Neural cell (in vitro differentiated cells): Measurements from ENCODE around the gene ADAMTS17.

Source experiments
- CTCF ChIP-seq: fragments of 450-650 bp; IDR thresholded peaks from 2 replicates; pipeline ENCODE4 v1.5.1; 2014; ENCODE audit warnings: antibody characterized with exemption, mild to moderate bottlenecking, moderate library complexity; ENCODE audit not compliant: poor library complexity, severe bottlenecking
- EP300 ChIP-seq: fragments of 450-650 bp; conservative IDR thresholded peaks from 2 replicates; pipeline ENCODE4 v1.6.1; 2014; ENCODE audit warnings: antibody characterized with exemption, mild to moderate bottlenecking, moderate library complexity; ENCODE audit not compliant: poor library complexity, severe bottlenecking

- TF ChIP-seq CTCF: no peak
- no peak for TF ChIP-seq EP300
Measured at GRCh38 chr15:100033140-100033857, 308.5 kb downstream of the ADAMTS17 start.
